H1 (cell line): Measurements from ENCODE around the gene IQCN. TPM values are rescaled to one million over a fixed set of nuclear protein-coding genes. Genes with fewer than 3 reads are reported as not detected.
A peak's percentile ranks its signal among the peaks of the same experiment; 100 is the strongest.

Source experiments
- CTCF ChIA-PET: fragments of 300-600 bp; sonication (Branson Sonifier 250); formaldehyde crosslinking; loops from one replicate; lab custom pipeline; 2021; ENCODE audit not compliant: partially characterized antibody; lab: Charles Lee
- POLR2A ChIA-PET: fragments of 300-600 bp; sonication (Branson Sonifier 250); formaldehyde crosslinking; loops from one replicate; lab custom pipeline; 2021; ENCODE audit warnings: inconsistent platforms; ENCODE audit not compliant: partially characterized antibody; lab: Charles Lee
- DNase-seq, 2 experiments: peaks; one replicate each; pipeline versions ENCODE4 v3.0.0 to v3.0.0-alpha.2; 2010 to 2022; ENCODE audit warnings: low spot score in 2 of 2, low read depth in 1 of 2, mixed read lengths in 1 of 2
- FAIRE-seq: peaks from 2 replicates; lab custom pipeline; 2011; peaks lifted over from hg19 to GRCh38; lab: Jason Lieb, UNC
- H2AFZ ChIP-seq: 2 replicates; pipeline ENCODE4 v1.8.1; 2012; ENCODE audit warnings: low read length, inconsistent platforms
- H2AK5ac ChIP-seq: 2 replicates; pipeline ENCODE4 v1.6.1; 2013; ENCODE audit warnings: low read depth, low read length
- H2BK120ac ChIP-seq: replicated peaks from 2 replicates; pipeline ENCODE3; 2013; ENCODE audit warnings: low read depth, low read length, inconsistent platforms
- H2BK12ac ChIP-seq: 2 replicates; pipeline ENCODE4 v1.6.1; 2013; ENCODE audit warnings: low read depth, low read length
- H2BK15ac ChIP-seq: 2 replicates; pipeline ENCODE4 v1.6.1; 2013; ENCODE audit warnings: low read length
- H2BK20ac ChIP-seq: 2 replicates; pipeline ENCODE4 v1.6.1; 2013; ENCODE audit warnings: low read length
- H2BK5ac ChIP-seq: 2 replicates; pipeline ENCODE4 v1.6.1; 2013; ENCODE audit warnings: low read depth, low read length
- H3K14ac ChIP-seq: 2 replicates; pipeline ENCODE4 v1.6.1; 2013; ENCODE audit warnings: inconsistent platforms; ENCODE audit not compliant: insufficient read length
- H3K18ac ChIP-seq: 2 replicates; pipeline ENCODE4 v1.6.1; 2013; ENCODE audit warnings: low read length; ENCODE audit errors: extremely low read depth
- H3K23ac ChIP-seq: 2 replicates; pipeline ENCODE4 v1.6.1; 2013; ENCODE audit warnings: inconsistent platforms; ENCODE audit not compliant: insufficient read length
- H3K23me2 ChIP-seq: 2 replicates; pipeline ENCODE4 v1.6.1; 2013; ENCODE audit warnings: low read depth, low read length
- H3K27ac ChIP-seq: 2 replicates; pipeline ENCODE4 v1.6.1; 2011; ENCODE audit warnings: low read depth, low read length, inconsistent platforms
- H3K27me3 ChIP-seq, 4 experiments: replicated peaks in 1 of 4; 1 replicate in 1 of 4; 2 replicates in 3 of 4; pipeline versions ENCODE4 v1.6.1 to v1.8.1; 2011 to 2013; ENCODE audit warnings: low read length in 3 of 4, mild to moderate bottlenecking in 3 of 4, inconsistent platforms in 2 of 4, mixed read lengths in 2 of 4, moderate library complexity in 1 of 4; ENCODE audit not compliant: control insufficient read depth in 3 of 4, insufficient read depth in 3 of 4; ENCODE audit errors: extremely low read depth in 1 of 4
- H3K36me3 ChIP-seq, 4 experiments: 2 replicates each; pipeline versions ENCODE4 v1.6.1 to v1.8.1; 2011 to 2013; ENCODE audit warnings: mild to moderate bottlenecking in 4 of 4, low read length in 3 of 4, moderate library complexity in 2 of 4, control low read depth in 1 of 4, inconsistent platforms in 1 of 4; ENCODE audit not compliant: insufficient read depth in 4 of 4, control insufficient read depth in 2 of 4
- H3K4ac ChIP-seq: replicated peaks from 2 replicates; pipeline ENCODE3; 2013; ENCODE audit warnings: low read length, low read depth, mixed read lengths, inconsistent platforms; ENCODE audit not compliant: insufficient read length
- H3K4me1 ChIP-seq, 4 experiments: replicated peaks in 1 of 4; 1 replicate in 1 of 4; 2 replicates in 3 of 4; pipeline versions ENCODE4 v1.6.1 to v1.8.1; 2011 to 2013; ENCODE audit warnings: low read length in 3 of 4, inconsistent platforms in 2 of 4, mixed read lengths in 1 of 4; ENCODE audit not compliant: insufficient read depth in 4 of 4, control insufficient read depth in 3 of 4
- H3K4me2 ChIP-seq, 2 experiments: 2 replicates each; pipeline versions ENCODE4 v1.6.1 to v1.8.1; 2011 to 2013; ENCODE audit warnings: low read depth in 2 of 2, low read length in 2 of 2, control low read depth in 1 of 2, inconsistent platforms in 1 of 2, mild to moderate bottlenecking in 1 of 2; ENCODE audit not compliant: insufficient read depth in 1 of 2
- H3K4me3 ChIP-seq, 4 experiments: fragments of 200-600, 300-600 bp in 1 of 4; sonication (generic), shearing (Covaris generic), sonication (Bioruptor Twin) in 1 of 4; 2 replicates each; pipeline versions ENCODE4 v1.5.1 to v1.8.1; 2011 to 2016; ENCODE audit warnings: low read length in 4 of 4, low read depth in 3 of 4, control low read depth in 2 of 4, inconsistent platforms in 2 of 4, mild to moderate bottlenecking in 2 of 4, mixed read lengths in 1 of 4, moderate library complexity in 1 of 4; ENCODE audit not compliant: insufficient read depth in 2 of 4; ENCODE audit errors: extremely low read depth in 1 of 4
- H3K56ac ChIP-seq: replicated peaks from 2 replicates; pipeline ENCODE3; 2013; ENCODE audit warnings: low read depth, mild to moderate bottlenecking, mixed read lengths, low read length, inconsistent platforms; ENCODE audit not compliant: insufficient read length
- H3K79me1 ChIP-seq: 2 replicates; pipeline ENCODE4 v1.6.1; 2013; ENCODE audit warnings: low read depth, low read length, control low read depth
- H3K79me2 ChIP-seq, 2 experiments: 2 replicates each; pipeline versions ENCODE4 v1.6.1 to v1.8.1; 2012 to 2013; ENCODE audit warnings: low read length in 2 of 2, mild to moderate bottlenecking in 2 of 2, inconsistent platforms in 1 of 2; ENCODE audit not compliant: insufficient read depth in 2 of 2, control insufficient read depth in 1 of 2
- H3K9ac ChIP-seq, 4 experiments: replicated peaks in 1 of 4; 1 replicate in 1 of 4; 2 replicates in 3 of 4; pipeline versions ENCODE4 v1.6.1 to v1.8.1; 2011 to 2013; ENCODE audit warnings: low read depth in 3 of 4, low read length in 3 of 4, control low read depth in 2 of 4, mild to moderate bottlenecking in 2 of 4, moderate library complexity in 2 of 4, inconsistent platforms in 1 of 4; ENCODE audit errors: extremely low read depth in 1 of 4
- H3K9me3 ChIP-seq, 2 experiments: 2 replicates each; pipeline versions ENCODE4 v1.6.1 to v1.8.1; 2012 to 2013; ENCODE audit warnings: mild to moderate bottlenecking in 2 of 2, moderate library complexity in 2 of 2, control low read depth in 1 of 2, inconsistent platforms in 1 of 2, low read depth in 1 of 2, low read length in 1 of 2, mixed read lengths in 1 of 2; ENCODE audit not compliant: insufficient read depth in 2 of 2
- H4K20me1 ChIP-seq, 2 experiments: replicated peaks in 1 of 2; 2 replicates each; pipeline versions ENCODE3 to v1.8.1; 2011 to 2013; ENCODE audit warnings: inconsistent platforms in 2 of 2, low read length in 2 of 2, mild to moderate bottlenecking in 1 of 2; ENCODE audit not compliant: insufficient read depth in 2 of 2, control insufficient read depth in 1 of 2
- H4K5ac ChIP-seq: 2 replicates; pipeline ENCODE4 v1.6.1; 2013; ENCODE audit warnings: low read length, low read depth, mixed read lengths, inconsistent platforms; ENCODE audit not compliant: insufficient read length
- H4K8ac ChIP-seq: 2 replicates; pipeline ENCODE4 v1.8.0; 2013; ENCODE audit warnings: mild to moderate bottlenecking, moderate library complexity, low read length, inconsistent platforms; ENCODE audit not compliant: insufficient read depth; ENCODE audit errors: extremely low read depth
- H4K91ac ChIP-seq: replicated peaks from 2 replicates; pipeline ENCODE3; 2013; ENCODE audit warnings: low read length, mixed read lengths, inconsistent platforms; ENCODE audit not compliant: insufficient read length
- SRF ChIP-seq: IDR thresholded peaks from 2 replicates; pipeline ENCODE4 v1.6.1; 2011; ENCODE audit warnings: mild to moderate bottlenecking, low read depth, low read length, moderate library complexity
- WGBS, 2 experiments: shearing (Covaris generic) in 1 of 2; methylation state at CpG; one replicate each; pipeline versions ENCODE4 v1.1.6 to v1.1.7; 2013 to 2015; ENCODE audit warnings: low lambda C conversion rate in 2 of 2, mixed read lengths in 2 of 2, inconsistent platforms in 1 of 2, low coverage in 1 of 2, missing lambda C conversion rate in 1 of 2; ENCODE audit not compliant: insufficient replicate concordance in 2 of 2, insufficient coverage in 1 of 2, insufficient read length in 1 of 2; ENCODE audit errors: extremely low coverage in 1 of 2, missing lambda C conversion rate in 1 of 2; 5-methylcytosine and 5-hydroxymethylcytosine counted together
- polyA plus RNA-seq, 7 experiments: library from polyadenylated mRNA; depleted of rRNA in 3 of 7; stranded (reverse) in 5 of 7; unstranded in 2 of 7; fragments of >200 nt in 5 of 7; fragments of 200-250 nt in 2 of 7; gene quantifications; 1 replicate in 5 of 7; 2 replicates in 1 of 7; 4 replicates in 1 of 7; pipeline versions ENCODE4 v1.2.1 to v1.2.3, GENCODE V29; 2011 to 2013; ENCODE audit warnings: missing spikeins in 2 of 7, mixed read lengths in 2 of 7
- total RNA-seq: library from RNA; stranded (reverse); fragmentation: NEBNext Ultra II Directional; extraction: Animal tissue kit (Norgen Biotek cat#: 25700); gene quantifications from 2 replicates; pipeline ENCODE4 v1.2.1, GENCODE V29; 2021

IQCN gene
- total and polyA plus RNA-seq, 2 of the 8 experiments (the other 6 are each of a cell fraction or from before 2014, with no cell fraction given) = 0.36 to 1.0 TPM

GRCh38 chr19:18319591-18320135 lies 45.4 kb upstream of the IQCN start:
- Histone ChIP-seq H3K4me3 (no peak overlapping the region), H3K9ac (no peak overlapping the region; a peak in 1 of 7 replicates), H2BK5ac (peak overlapping the region; percentile 71; the same call in 1 of the 2 replicates), H3K9me3 (no peaks in the 10 kb centered on the region), H2BK120ac (no peak overlapping the region), H3K79me2 (peaks cover 20 to 45% of the 10 kb centered on the region in 2 experiments), H3K23me2 (no peaks in the 10 kb centered on the region), H3K4ac (no peak overlapping the region), H2AK5ac (0 out of 2 replicates have a peak overlapping the region, but pooled peaks have one; percentile 19), H2BK15ac (no peak overlapping the region), H3K4me2 (no peak overlapping the region), H3K14ac (no peak overlapping the region), H4K91ac (no peak overlapping the region), H4K5ac (no peak overlapping the region), H2BK20ac (no peak overlapping the region), H3K4me1 (peaks cover 6 to 9% (median 7%) of the 10 kb centered on the region in 4 experiments), H2BK12ac (no peak overlapping the region), H3K79me1 (peaks cover 18% of the 10 kb centered on the region), H3K36me3 (peaks cover 0 to 18% (median 0%) of the 10 kb centered on the region in 4 experiments; a peak in 2 of 8 replicates), H4K20me1 (peaks cover 6 to 20% of the 10 kb centered on the region in 2 experiments), H2AFZ (no peak overlapping the region), H3K27ac (no peak overlapping the region), H4K8ac (no peak overlapping the region), H3K56ac (no peak overlapping the region), H3K23ac (no peak overlapping the region), H3K18ac (no peak overlapping the region), H3K27me3 (no peaks in the 10 kb centered on the region)
- DNase-seq = no peak
- TF ChIP-seq SRF = no peak
- WGBS, 2 experiments = 93% methylated on average over 7 of the region's 7 CpGs; no CpG with 5 or more reads in 1 of the 2 experiments
- FAIRE-seq = no peak
- ChIA-PET CTCF (interaction anchor here (0.7 to 13.7 kb wide), 8 partner anchors 12 to 211 kb away, joined by 3 to 242 read pairs (median 14); partner anchors contain the start of genes IQCN and JUND), POLR2A (interaction anchor here (1.0 to 13.8 kb wide), 4 partner anchors 8 to 40 kb away, joined by 3 to 200 read pairs (median 18); partner anchors contain the start of gene JUND)
